Pancreas (tissue), 10 donors: ENCODE results near the gene C19orf44. TPM values are rescaled to one million over a fixed set of nuclear protein-coding genes. Genes with fewer than 3 reads are reported as not detected.

Experiments used
- ATAC-seq, 4 donors: fragments of 200-7000 bp; cut with Tn5 transposase; one replicate each; pipeline versions ENCODE4 v1.8.0 to v1.9.1; 2020; ENCODE audit warnings: mild to moderate bottlenecking in 4 of 4, moderate library complexity in 4 of 4
- DNase-seq, 6 donors: peaks; one replicate each; pipeline ENCODE4 v3.0.0-alpha.2; 2020
- FAIRE-seq: peaks from 2 replicates; lab custom pipeline; 2012; peaks lifted over from hg19 to GRCh38; lab: Jason Lieb, UNC
- H3K27ac ChIP-seq, 4 donors: fragments of 200-600 bp; sonication (generic); 1 replicate in 3 of 4; 2 replicates in 1 of 4; pipeline versions ENCODE4 v1.5.0 to v1.8.0; 2020
- H3K27me3 ChIP-seq, 4 donors: fragments of 200-600 bp; one replicate each; pipeline ENCODE4 v1.8.0; 2021
- H3K36me3 ChIP-seq, 3 donors: fragments of 200-600 bp; sonication (generic) in 1 of 3; one replicate each; pipeline versions ENCODE4 v1.5.0 to v1.8.0; 2020 to 2021
- H3K4me1 ChIP-seq, 3 donors: fragments of 200-600 bp; one replicate each; pipeline ENCODE4 v1.8.0; 2021
- H3K4me3 ChIP-seq, 4 donors: fragments of 200-600 bp; sonication (generic) in 2 of 4; one replicate each; pipeline versions ENCODE4 v1.5.0 to v1.8.0; 2020 to 2021
- H3K9me3 ChIP-seq, 4 donors: fragments of 200-600 bp; one replicate each; pipeline ENCODE4 v1.8.0; 2021
- CTCF ChIP-seq, 4 donors: fragments of 200-600 bp; sonication (generic) in 3 of 4; IDR thresholded peaks; one replicate each; pipeline versions ENCODE4 v1.5.0 to v1.8.0; 2021; ENCODE audit warnings: antibody characterized with exemption in 4 of 4
- WGBS, 2 donors: extraction: QIAGEN DNeasy Blood & Tissue Kit; methylation state at CpG; one replicate each; pipeline ENCODE4 v1.1.7; 2013; 5-methylcytosine and 5-hydroxymethylcytosine counted together
- intact Hi-C, 3 donors: fragments of 100-400 bp; cut with DNase I; formaldehyde crosslinking; loops; one replicate each; pipeline versions ENCODE4 v1.11.1 to v1.14.2; 2022
- polyA plus RNA-seq, 2 donors: library from polyadenylated mRNA; stranded (reverse); fragments of 200-250 nt; gene quantifications; one replicate each; pipeline ENCODE4 v1.2.3, GENCODE V29; 2013
- total RNA-seq, 6 donors: library from RNA; stranded (reverse); fragmentation: NEBNext Ultra II Directional in 4 of 6; extraction: Animal tissue kit (Norgen Biotek cat#: 25700) in 4 of 6; gene quantifications; one replicate each; pipeline versions ENCODE4 v1.2.1 to v1.2.4, GENCODE V29; 2021 to 2023
- donor health status: healthy with polysubstance abuse.
- donor health status: DM: no; HTN: no; CAD: no; lungs with moderate emphysema.
- donor health status: DM: no; HTN: no; CAD: no.
- donor health status: control.
- donor health status: control.
- donor health status: Bipolar disorder and iron deficiency.
- donor health status: DM: yes; HTN: yes; CAD: no.
- donor health status: DM: no; HTN: no; CAD: no.
- donor health status: DM: no; HTN: no; CAD: no.
- donor health status: DM: yes; HTN: yes; CAD: no.

C19orf44 gene
- total and polyA plus RNA-seq, 8 donors = 1.9 to 7.4 (median 3.6) TPM

DNA sequence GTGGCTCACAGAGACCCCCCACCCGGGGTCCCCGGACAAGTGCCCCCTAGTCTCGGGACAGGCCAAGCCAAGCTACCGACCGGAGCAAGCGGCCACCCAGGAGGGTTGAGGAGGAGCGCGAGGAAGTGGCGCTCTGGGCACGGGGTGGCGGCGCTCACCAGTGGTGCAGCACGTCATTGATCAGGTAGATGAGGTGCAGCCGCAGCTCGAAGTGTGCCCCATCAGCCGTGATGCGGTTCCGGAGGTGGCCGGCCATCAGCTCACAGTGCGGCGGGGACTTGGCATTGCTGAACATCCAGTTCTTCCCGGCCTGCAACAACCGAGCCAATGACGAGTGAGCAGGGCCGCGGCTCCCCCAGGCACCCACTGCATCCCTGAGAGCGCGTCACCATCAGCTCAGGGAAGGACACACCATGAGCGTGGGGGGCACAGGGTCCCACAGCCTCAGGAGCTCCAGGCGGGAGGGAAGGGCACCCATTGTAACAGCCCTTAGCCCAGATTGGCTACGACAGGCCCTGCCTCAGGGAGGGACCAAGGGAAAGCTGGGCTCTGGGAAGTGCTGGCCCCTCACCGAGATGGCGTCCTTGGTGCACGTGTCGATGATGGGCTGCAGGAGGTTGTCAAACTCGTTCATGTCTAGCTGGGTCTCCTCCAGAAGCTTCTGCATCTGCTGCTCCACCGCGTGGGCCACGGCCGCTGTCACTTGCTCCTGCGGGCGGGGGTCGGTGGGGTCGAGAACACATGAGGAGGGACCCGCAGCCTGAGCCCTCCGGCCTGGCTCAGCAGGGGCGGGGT is 36.4 kb downstream of the C19orf44 start:
- intact Hi-C loops = no loop called here
- WGBS, 2 donors = 92 to 94% methylated on average over 39 to 47 of the region's 47 CpGs
- Histone ChIP-seq H3K4me3 (no peak overlapping the region), H3K36me3 (peaks cover 14 to 78% (median 68%) of the 10 kb centered on the region in 3 donors), H3K27me3 (no peaks in the 10 kb centered on the region), H3K27ac (no peak overlapping the region), H3K4me1 (no peaks in the 10 kb centered on the region), H3K9me3 (no peaks in the 10 kb centered on the region)
- peak in 1 of 6 donors; percentile 71 for DNase-seq
- ATAC-seq = no peak
- TF ChIP-seq CTCF (IDR thresholded peaks at IDR 0.05) = no peak
- no peak for FAIRE-seq

DNA sequence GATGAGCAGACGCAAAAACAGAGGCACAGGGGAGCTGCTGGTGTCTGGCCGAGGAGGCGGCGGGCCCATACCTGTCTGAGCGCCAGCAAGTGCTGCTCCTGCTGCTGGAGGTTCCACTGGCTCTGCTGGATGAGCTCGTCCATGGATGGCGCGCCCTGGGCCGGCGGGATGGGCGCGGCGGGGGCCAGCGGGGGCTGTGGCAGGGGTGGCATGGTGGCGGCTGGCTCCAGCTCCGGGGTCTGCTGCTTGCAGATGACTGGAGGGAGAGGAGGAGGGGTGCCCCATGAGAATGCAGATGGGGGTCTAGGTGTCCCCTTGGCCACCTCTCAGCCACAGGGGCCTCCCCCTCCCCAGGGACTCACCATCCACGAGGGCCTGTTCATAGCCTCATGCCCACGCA is 39.2 kb downstream of the C19orf44 start:
- Histone ChIP-seq H3K36me3 (peaks cover 6 to 52% (median 47%) of the 10 kb centered on the region in 3 donors), H3K27me3 (no peaks in the 10 kb centered on the region), H3K27ac (no peak overlapping the region), H3K9me3 (no peaks in the 10 kb centered on the region), H3K4me1 (peaks cover 0 to 8% (median 1%) of the 10 kb centered on the region in 3 donors), H3K4me3 (no peak overlapping the region)
- FAIRE-seq (no peak), DNase-seq (peak in 1 of 6 donors; percentile 67), ATAC-seq (no peak)
- intact Hi-C loops = no loop called here
- no peak for TF ChIP-seq CTCF (IDR thresholded peaks at IDR 0.05)
- 94 to 95% methylated on average over 17 to 18 of the region's 18 CpGs for WGBS, 2 donors

GRCh38 chr19:16536130-16536529 is 39.9 kb downstream of the C19orf44 start:
- ATAC-seq = no peak
- no peaks in the 10 kb centered on the region for H3K9me3 ChIP-seq
- TF ChIP-seq CTCF (IDR thresholded peaks at IDR 0.05) = no peak
- peaks cover 5 to 45% (median 40%) of the 10 kb centered on the region in 3 donors for H3K36me3 ChIP-seq
- peaks cover 5 to 14% (median 8%) of the 10 kb centered on the region in 3 donors for H3K4me1 ChIP-seq
- no peak for DNase-seq
- FAIRE-seq = no peak
- 91% methylated on average over 9 of the region's 9 CpGs for WGBS, 2 donors
- intact Hi-C loops = no loop called here
- no peaks in the 10 kb centered on the region for H3K27me3 ChIP-seq
- no peak overlapping the region for H3K4me3 ChIP-seq
- no peak overlapping the region for H3K27ac ChIP-seq

DNA sequence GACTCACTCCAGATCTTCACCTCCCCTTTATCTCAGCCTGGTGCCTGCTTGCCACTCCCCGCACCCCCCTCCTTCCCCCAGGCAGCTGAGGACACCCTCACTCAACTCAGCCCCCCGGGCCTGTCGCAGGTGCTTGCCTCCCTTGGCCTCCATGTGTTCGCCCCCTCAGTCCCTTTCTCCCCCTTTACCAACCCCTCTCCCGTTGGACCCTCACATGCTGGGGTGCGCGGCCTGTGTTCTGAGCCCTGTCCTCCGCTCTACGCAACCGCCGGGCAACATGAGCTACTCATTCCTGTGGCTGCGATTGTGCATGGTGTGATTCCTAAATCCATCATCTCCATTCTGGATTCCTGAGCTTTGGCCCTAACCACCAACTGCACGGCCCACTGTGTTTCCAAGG is 40.9 kb downstream of the C19orf44 start:
- no peak for ATAC-seq
- no peak for TF ChIP-seq CTCF (IDR thresholded peaks at IDR 0.05)
- FAIRE-seq = no peak
- H3K27ac ChIP-seq = no peak overlapping the region
- WGBS, 2 donors = 91 to 92% methylated on average over 13 of the region's 13 CpGs
- peaks cover 5 to 35% (median 30%) of the 10 kb centered on the region in 3 donors for H3K36me3 ChIP-seq
- DNase-seq = no peak
- H3K4me3 ChIP-seq = no peak overlapping the region
- no peaks in the 10 kb centered on the region for H3K27me3 ChIP-seq
- intact Hi-C loops = no loop called here
- H3K4me1 ChIP-seq = peaks cover 9 to 18% (median 10%) of the 10 kb centered on the region in 3 donors
- no peaks in the 10 kb centered on the region for H3K9me3 ChIP-seq

DNA sequence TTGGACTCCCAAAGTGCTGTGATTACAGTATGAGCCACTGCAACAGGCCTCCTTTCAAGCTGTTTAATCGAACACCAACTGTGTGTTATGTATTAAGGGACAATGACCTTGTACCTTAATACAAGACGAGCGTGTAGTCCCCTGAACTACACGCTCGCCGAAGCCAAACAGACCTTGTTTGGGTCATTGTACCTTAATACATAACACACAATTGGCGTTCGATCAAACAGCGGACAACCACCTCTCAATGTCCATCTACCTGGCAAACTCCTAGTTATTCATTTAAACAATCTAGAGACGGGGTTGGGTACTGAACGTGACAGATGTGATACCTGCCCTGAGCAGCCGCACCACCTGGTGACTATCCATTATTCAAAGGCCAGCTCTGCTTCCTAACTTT is 44.8 kb downstream of the C19orf44 start:
- Histone ChIP-seq H3K9me3 (no peaks in the 10 kb centered on the region), H3K27ac (no peak overlapping the region), H3K4me3 (peak overlapping the region in 3 of 4 donors; percentile 86 to 92 (median 92)), H3K4me1 (peaks cover 18 to 25% (median 19%) of the 10 kb centered on the region in 3 donors), H3K27me3 (no peaks in the 10 kb centered on the region), H3K36me3 (no peaks in the 10 kb centered on the region)
- DNase-seq = no peak
- no peak for ATAC-seq
- intact Hi-C loops = no loop called here
- TF ChIP-seq CTCF (IDR thresholded peaks at IDR 0.05) = no peak
- 36 to 44% methylated on average over 12 of the region's 12 CpGs for WGBS, 2 donors
- FAIRE-seq = no peak
